GM23338 (cell line): ENCODE data around the gene TBC1D7.

ENCODE experiments used
- CREB1 ChIP-seq: fragments of 250-450 bp; sonication (Bioruptor Pico); IDR thresholded peaks from 2 replicates; pipeline ENCODE4 v1.5.0; 2020; ENCODE audit warnings: low read depth, mild to moderate bottlenecking, moderate library complexity
- ETS1 ChIP-seq: IDR thresholded peaks from 2 replicates; pipeline ENCODE4 v1.6.1; 2016; ENCODE audit warnings: antibody characterized with exemption
- EZH2 ChIP-seq: fragments of 200-600 bp; sonication (generic); IDR thresholded peaks from one replicate; pipeline ENCODE4 v1.8.0; 2017; ENCODE audit warnings: antibody characterized with exemption, mild to moderate bottlenecking, low read depth; ENCODE audit not compliant: unreplicated experiment
- EZH2phosphoT487 ChIP-seq: fragments of 200-600 bp; sonication (generic); IDR thresholded peaks from one replicate; pipeline ENCODE4 v1.8.1; 2018; ENCODE audit warnings: antibody characterized with exemption; ENCODE audit not compliant: unreplicated experiment
- JUNB ChIP-seq: IDR thresholded peaks from one replicate; pipeline ENCODE4 v1.6.1; 2016; ENCODE audit warnings: antibody characterized with exemption; ENCODE audit not compliant: unreplicated experiment
- NANOG ChIP-seq: IDR thresholded peaks from 2 replicates; pipeline ENCODE4 v1.6.1; 2016; ENCODE audit warnings: antibody characterized with exemption, borderline replicate concordance
- POLR2AphosphoS5 ChIP-seq: IDR thresholded peaks from 2 replicates; pipeline ENCODE4 v1.6.1; 2016; ENCODE audit warnings: antibody characterized with exemption, low read depth
- REST ChIP-seq: IDR thresholded peaks from one replicate; pipeline ENCODE4 v1.6.1; 2018; ENCODE audit warnings: antibody characterized with exemption; ENCODE audit not compliant: unreplicated experiment
- STAT1 ChIP-seq: IDR thresholded peaks from one replicate; pipeline ENCODE4 v1.6.1; 2016; ENCODE audit warnings: antibody characterized with exemption; ENCODE audit not compliant: unreplicated experiment
- ZNF114 ChIP-seq: fragments of 250-450 bp; sonication (Bioruptor Pico); IDR thresholded peaks from 2 replicates; pipeline ENCODE4 v1.5.0; 2020; ENCODE audit warnings: mild to moderate bottlenecking, moderate library complexity
- ZNF331 ChIP-seq: fragments of 250-450 bp; sonication (Bioruptor Pico); IDR thresholded peaks from 2 replicates; pipeline ENCODE4 v1.5.0; 2020; ENCODE audit warnings: low read depth, mild to moderate bottlenecking, moderate library complexity
- ZNF462 ChIP-seq: fragments of 250-450 bp; sonication (Bioruptor Pico); IDR thresholded peaks from 2 replicates; pipeline ENCODE4 v1.5.0; 2020; ENCODE audit warnings: mild to moderate bottlenecking, moderate library complexity
- TF ChIP-seq, protein P1 (sequence below), 2 experiments: fragments of 200-600 bp in 1 of 2; sonication (generic) in 1 of 2; conservative IDR thresholded peaks; 2 replicates each; pipeline versions ENCODE4 v1.5.1 to v1.6.1; 2016 to 2017; ENCODE audit warnings: antibody characterized with exemption in 2 of 2, low read depth in 2 of 2, mild to moderate bottlenecking in 2 of 2, moderate library complexity in 1 of 2

GRCh38 chr6:13342414-13343019, 14.2 kb upstream of the TBC1D7 start:
- TF ChIP-seq, protein P1, sequence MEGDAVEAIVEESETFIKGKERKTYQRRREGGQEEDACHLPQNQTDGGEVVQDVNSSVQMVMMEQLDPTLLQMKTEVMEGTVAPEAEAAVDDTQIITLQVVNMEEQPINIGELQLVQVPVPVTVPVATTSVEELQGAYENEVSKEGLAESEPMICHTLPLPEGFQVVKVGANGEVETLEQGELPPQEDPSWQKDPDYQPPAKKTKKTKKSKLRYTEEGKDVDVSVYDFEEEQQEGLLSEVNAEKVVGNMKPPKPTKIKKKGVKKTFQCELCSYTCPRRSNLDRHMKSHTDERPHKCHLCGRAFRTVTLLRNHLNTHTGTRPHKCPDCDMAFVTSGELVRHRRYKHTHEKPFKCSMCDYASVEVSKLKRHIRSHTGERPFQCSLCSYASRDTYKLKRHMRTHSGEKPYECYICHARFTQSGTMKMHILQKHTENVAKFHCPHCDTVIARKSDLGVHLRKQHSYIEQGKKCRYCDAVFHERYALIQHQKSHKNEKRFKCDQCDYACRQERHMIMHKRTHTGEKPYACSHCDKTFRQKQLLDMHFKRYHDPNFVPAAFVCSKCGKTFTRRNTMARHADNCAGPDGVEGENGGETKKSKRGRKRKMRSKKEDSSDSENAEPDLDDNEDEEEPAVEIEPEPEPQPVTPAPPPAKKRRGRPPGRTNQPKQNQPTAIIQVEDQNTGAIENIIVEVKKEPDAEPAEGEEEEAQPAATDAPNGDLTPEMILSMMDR (conservative IDR thresholded peaks at IDR 0.05; ENCODE audit: low read depth in 2 of 2): no peak
- TF ChIP-seq EZH2 (no peak), REST (no peak), ETS1 (no peak), POLR2AphosphoS5 (no peak), EZH2phosphoT487 (no peak), CREB1 (CRISPR knock-in tag) (no peak), JUNB (no peak), ZNF331 (CRISPR knock-in tag) (no peak), STAT1 (no peak), NANOG (no peak), ZNF114 (no peak), ZNF462 (CRISPR knock-in tag) (no peak)
